Natural killer cell (primary cell): ENCODE results near the gene CCDC12. TPM values are rescaled to one million over a fixed set of nuclear protein-coding genes. Genes with fewer than 3 reads are reported as not detected.

Experiments used
- ATAC-seq, 3 donors: fragments of 150-1000 bp in 2 of 3; fragments of 200-7000 bp in 1 of 3; cut with Tn5 transposase; 1 replicate in 1 of 3; 2 replicates in 2 of 3; pipeline ENCODE4 v1.10.0; 2021; ENCODE audit warnings: mild to moderate bottlenecking in 2 of 3, moderate library complexity in 2 of 3
- DNase-seq, 2 donors: peaks; one replicate each; pipeline versions ENCODE4 v3.0.0 to v3.0.0-alpha.2; 2013 to 2021; ENCODE audit warnings: mixed read lengths in 1 of 2
- H3K27ac ChIP-seq: one replicate; pipeline ENCODE4 v1.5.1; 2013; ENCODE audit warnings: mild to moderate bottlenecking, low read length
- H3K27me3 ChIP-seq: one replicate; pipeline ENCODE4 v1.6.1; 2013; ENCODE audit warnings: low read length; ENCODE audit not compliant: control insufficient read depth, insufficient read depth
- H3K36me3 ChIP-seq: one replicate; pipeline ENCODE4 v1.6.1; 2013; ENCODE audit warnings: low read length; ENCODE audit not compliant: control insufficient read depth, insufficient read depth
- H3K4me1 ChIP-seq: one replicate; pipeline ENCODE4 v1.6.1; 2013; ENCODE audit warnings: low read length; ENCODE audit not compliant: control insufficient read depth, insufficient read depth
- H3K4me3 ChIP-seq: one replicate; pipeline ENCODE4 v1.5.1; 2013; ENCODE audit warnings: low read length
- H3K9me3 ChIP-seq: one replicate; pipeline ENCODE4 v1.6.1; 2013; ENCODE audit warnings: low read length; ENCODE audit not compliant: control insufficient read depth, insufficient read depth
- H3K27ac Mint-ChIP-seq, 2 donors: one replicate each; pipeline ENCODE4 v1.8.0; 2022; ENCODE audit warnings: mild to moderate bottlenecking in 2 of 2, mixed read lengths in 2 of 2, moderate library complexity in 1 of 2
- H3K27me3 Mint-ChIP-seq, 2 donors: one replicate each; pipeline ENCODE4 v1.8.0; 2022; ENCODE audit warnings: low read depth in 2 of 2, mixed read lengths in 2 of 2
- H3K36me3 Mint-ChIP-seq: one replicate; pipeline ENCODE4 v1.8.0; 2022; ENCODE audit warnings: mixed read lengths
- H3K4me1 Mint-ChIP-seq, 2 donors: one replicate each; pipeline ENCODE4 v1.8.0; 2022; ENCODE audit warnings: mixed read lengths in 2 of 2
- H3K4me3 Mint-ChIP-seq: one replicate; pipeline ENCODE4 v1.8.0; 2022; ENCODE audit warnings: mild to moderate bottlenecking, moderate library complexity, mixed read lengths
- H3K9me3 Mint-ChIP-seq, 2 donors: one replicate each; pipeline ENCODE4 v1.8.0; 2022; ENCODE audit warnings: mixed read lengths in 2 of 2
- WGBS: methylation state at CpG from one replicate; pipeline ENCODE4 v1.1.7; 2013; ENCODE audit warnings: missing lambda C conversion rate; ENCODE audit not compliant: insufficient coverage; 5-methylcytosine and 5-hydroxymethylcytosine counted together
- intact Hi-C: fragments of 100-400 bp; cut with micrococcal nuclease; formaldehyde crosslinking; loops from one replicate; pipeline ENCODE4 v1.14.2; 2022
- total RNA-seq, 4 donors: library from RNA; stranded (reverse); fragments of 120-200 nt in 1 of 4; gene quantifications; one replicate each; pipeline versions ENCODE4 v1.2.3 to v1.2.4, GENCODE V29; 2013 to 2022
- TF ChIP-seq, protein P1 (sequence below): fragments of 200-600 bp; IDR thresholded peaks from one replicate; pipeline ENCODE4 v1.8.0; 2022; ENCODE audit warnings: antibody characterized with exemption

The CCDC12 gene
- total RNA-seq, 3 donors from 2014 or later (not counting 1 experiment from before 2014, with no cell fraction given), result 104 to 114 (median 111) TPM

DNA sequence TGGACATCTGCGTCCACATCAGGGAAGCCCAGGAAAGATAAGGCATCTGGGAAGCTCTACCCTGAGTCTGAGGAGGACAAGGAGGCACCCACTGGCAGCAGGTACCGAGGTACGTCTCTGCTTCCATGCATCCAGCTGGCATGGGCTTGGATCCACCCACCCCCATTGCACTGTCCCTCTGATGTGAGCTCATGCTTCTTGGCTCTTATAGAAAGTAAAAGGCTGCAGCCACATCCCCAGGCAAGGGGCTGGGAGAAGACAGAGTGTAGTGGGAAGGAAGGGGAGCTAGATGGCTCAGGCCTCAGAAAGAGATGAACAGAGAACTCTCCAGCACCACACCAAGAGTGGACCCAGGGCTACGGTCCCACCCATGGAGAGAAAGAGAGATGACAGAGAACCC, 80.8 kb downstream of the CCDC12 start:
- TF ChIP-seq, protein P1, sequence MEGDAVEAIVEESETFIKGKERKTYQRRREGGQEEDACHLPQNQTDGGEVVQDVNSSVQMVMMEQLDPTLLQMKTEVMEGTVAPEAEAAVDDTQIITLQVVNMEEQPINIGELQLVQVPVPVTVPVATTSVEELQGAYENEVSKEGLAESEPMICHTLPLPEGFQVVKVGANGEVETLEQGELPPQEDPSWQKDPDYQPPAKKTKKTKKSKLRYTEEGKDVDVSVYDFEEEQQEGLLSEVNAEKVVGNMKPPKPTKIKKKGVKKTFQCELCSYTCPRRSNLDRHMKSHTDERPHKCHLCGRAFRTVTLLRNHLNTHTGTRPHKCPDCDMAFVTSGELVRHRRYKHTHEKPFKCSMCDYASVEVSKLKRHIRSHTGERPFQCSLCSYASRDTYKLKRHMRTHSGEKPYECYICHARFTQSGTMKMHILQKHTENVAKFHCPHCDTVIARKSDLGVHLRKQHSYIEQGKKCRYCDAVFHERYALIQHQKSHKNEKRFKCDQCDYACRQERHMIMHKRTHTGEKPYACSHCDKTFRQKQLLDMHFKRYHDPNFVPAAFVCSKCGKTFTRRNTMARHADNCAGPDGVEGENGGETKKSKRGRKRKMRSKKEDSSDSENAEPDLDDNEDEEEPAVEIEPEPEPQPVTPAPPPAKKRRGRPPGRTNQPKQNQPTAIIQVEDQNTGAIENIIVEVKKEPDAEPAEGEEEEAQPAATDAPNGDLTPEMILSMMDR, result no peak
- peaks cover 22% of the 10 kb centered on the region for H3K4me1 ChIP-seq
- DNase-seq, result no peak
- H3K27me3 Mint-ChIP-seq, result peaks cover 25 to 26% of the 10 kb centered on the region in 2 donors
- no peaks in the 10 kb centered on the region for H3K36me3 ChIP-seq
- H3K4me1 Mint-ChIP-seq, result peaks cover 0 to 38% of the 10 kb centered on the region in 2 donors
- H3K9me3 ChIP-seq, result no peaks in the 10 kb centered on the region
- no peaks in the 10 kb centered on the region for H3K9me3 Mint-ChIP-seq
- no peak overlapping the region for H3K4me3 Mint-ChIP-seq
- peaks cover 22% of the 10 kb centered on the region for H3K27me3 ChIP-seq
- H3K36me3 Mint-ChIP-seq, result no peaks in the 10 kb centered on the region
- no peak overlapping the region for H3K4me3 ChIP-seq
- WGBS, result 89% methylated on average over 4 of the region's 4 CpGs
- H3K27ac Mint-ChIP-seq, result no peak overlapping the region
- H3K27ac ChIP-seq, result no peak overlapping the region
- ATAC-seq, result no peak
- intact Hi-C loops, result loop anchor here (1.0 kb wide), 2 partner anchors 29 to 190 kb away; no protein-coding TSS in a partner anchor

DNA sequence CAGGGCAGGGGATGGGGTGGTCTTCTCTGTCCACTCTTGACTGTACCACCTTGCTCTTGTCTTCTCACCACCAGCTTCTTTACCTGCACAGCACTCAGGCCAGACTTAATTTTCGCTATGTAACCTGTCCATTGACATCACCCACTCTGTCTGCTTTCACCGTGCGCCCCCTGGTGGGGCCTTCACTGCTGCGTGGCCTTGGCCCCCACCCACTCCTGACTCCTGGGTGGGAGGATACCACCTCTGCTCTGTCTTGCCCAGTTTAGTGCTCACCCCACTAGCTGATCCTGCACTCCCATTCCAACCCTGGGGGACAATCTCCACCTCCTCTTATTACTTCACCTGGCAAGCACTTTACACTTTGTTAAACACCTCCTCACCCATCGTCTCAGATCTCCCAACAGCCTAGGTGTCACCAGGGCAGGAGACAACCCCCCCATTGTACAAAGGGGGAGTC, 81.3 kb downstream of the CCDC12 start:
- 23% methylated on average over 5 of the region's 5 CpGs for WGBS
- Histone ChIP-seq H3K36me3 (no peaks in the 10 kb centered on the region), H3K4me1 (peaks cover 22% of the 10 kb centered on the region), H3K27ac (no peak overlapping the region), H3K9me3 (no peaks in the 10 kb centered on the region), H3K4me3 (no peak overlapping the region), H3K27me3 (peaks cover 22% of the 10 kb centered on the region)
- peak; percentile 75 to 86 for DNase-seq
- Mint-ChIP-seq H3K9me3 (no peaks in the 10 kb centered on the region), H3K27me3 (peaks cover 26% of the 10 kb centered on the region in 2 donors), H3K4me1 (peaks cover 0 to 38% of the 10 kb centered on the region in 2 donors), H3K36me3 (no peaks in the 10 kb centered on the region), H3K4me3 (no peak overlapping the region), H3K27ac (no peak overlapping the region)
- intact Hi-C loops, result loop anchor here (1.0 kb wide), 2 partner anchors 29 to 190 kb away; no protein-coding TSS in a partner anchor
- TF ChIP-seq, protein P1, result peak; percentile 79
- ATAC-seq, result peak; percentile 63 to 81 (median 78)

DNA sequence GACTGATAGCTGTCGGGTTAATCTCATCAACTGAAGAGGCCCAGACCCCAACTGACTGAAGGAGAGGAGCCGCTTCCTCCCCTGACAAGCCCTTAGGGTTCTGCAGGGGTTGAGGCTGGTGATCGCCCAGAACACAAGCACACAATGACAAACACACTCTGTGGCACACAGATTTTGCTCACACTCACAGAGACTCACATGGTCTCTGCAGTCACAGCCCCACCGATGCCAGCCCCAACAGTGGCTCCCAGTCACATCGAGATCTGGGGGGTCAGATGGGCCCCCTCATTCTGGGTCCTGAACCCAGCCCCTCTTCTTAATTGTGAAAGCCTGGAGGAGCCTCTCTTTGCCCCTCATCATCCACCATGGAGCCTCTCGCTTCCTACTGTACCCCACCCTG, 82.3 kb downstream of the CCDC12 start:
- no peaks in the 10 kb centered on the region for H3K36me3 ChIP-seq
- Mint-ChIP-seq H3K27ac (no peak overlapping the region), H3K9me3 (no peaks in the 10 kb centered on the region), H3K4me3 (no peak overlapping the region), H3K36me3 (no peaks in the 10 kb centered on the region), H3K27me3 (peaks cover 24 to 26% of the 10 kb centered on the region in 2 donors), H3K4me1 (peaks cover 0 to 38% of the 10 kb centered on the region in 2 donors)
- no peak for ATAC-seq
- H3K4me1 ChIP-seq, result peaks cover 22% of the 10 kb centered on the region
- WGBS, result 93% methylated on average over 6 of the region's 6 CpGs
- no peak overlapping the region for H3K4me3 ChIP-seq
- TF ChIP-seq, protein P1, result no peak
- no peaks in the 10 kb centered on the region for H3K9me3 ChIP-seq
- H3K27me3 ChIP-seq, result peaks cover 22% of the 10 kb centered on the region
- no peak for DNase-seq
- intact Hi-C loops, result no loop called here
- no peak overlapping the region for H3K27ac ChIP-seq

DNA sequence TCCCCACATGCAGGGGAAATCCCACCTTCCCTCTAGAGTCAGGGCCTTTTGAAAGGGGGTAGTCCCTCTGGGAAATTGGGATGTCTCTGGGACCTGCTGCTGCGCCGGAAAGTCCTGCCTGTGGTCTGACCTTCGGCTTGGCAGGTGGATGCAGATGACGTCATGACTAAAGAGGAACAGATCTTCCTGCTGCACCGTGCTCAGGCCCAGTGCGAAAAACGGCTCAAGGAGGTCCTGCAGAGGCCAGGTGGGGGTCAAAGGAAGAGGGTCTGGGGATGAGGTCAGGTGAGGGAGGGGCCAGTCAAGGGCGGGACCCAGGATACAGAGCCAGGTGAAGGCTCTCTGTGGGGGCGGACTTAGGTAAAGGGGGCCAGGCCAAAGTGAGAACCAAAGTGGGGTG, 82.8 kb downstream of the CCDC12 start:
- Histone ChIP-seq H3K4me1 (peaks cover 22% of the 10 kb centered on the region), H3K4me3 (no peak overlapping the region), H3K27me3 (peaks cover 22% of the 10 kb centered on the region), H3K9me3 (no peaks in the 10 kb centered on the region), H3K27ac (no peak overlapping the region), H3K36me3 (no peaks in the 10 kb centered on the region)
- WGBS, result 77% methylated on average over 9 of the region's 9 CpGs
- DNase-seq (no peak), ATAC-seq (no peak)
- no peaks in the 10 kb centered on the region for H3K9me3 Mint-ChIP-seq
- TF ChIP-seq, protein P1, result no peak
- H3K4me3 Mint-ChIP-seq, result no peak overlapping the region
- peaks cover 0 to 33% of the 10 kb centered on the region in 2 donors for H3K4me1 Mint-ChIP-seq
- peaks cover 20 to 21% of the 10 kb centered on the region in 2 donors for H3K27me3 Mint-ChIP-seq
- no peak overlapping the region for H3K27ac Mint-ChIP-seq
- no peaks in the 10 kb centered on the region for H3K36me3 Mint-ChIP-seq
- intact Hi-C loops, result no loop called here
